HFFc6 (cell line): Measurements from ENCODE around the gene ZNF768. TPM values are rescaled to one million over a fixed set of nuclear protein-coding genes. Genes with fewer than 3 reads are reported as not detected.
"Not testable (repeated sequence)": the region's sequence is repeated elsewhere in the genome, so short reads cannot be mapped to it uniquely, and the experiment has no call there.

Experiments
- DNase-seq: peaks from one replicate; pipeline ENCODE4 v3.0.0-alpha.2; 2018
- H3K27ac Mint-ChIP-seq: 2 replicates; pipeline ENCODE4 v1.8.0; 2020; ENCODE audit warnings: mild to moderate bottlenecking, mixed read lengths
- H3K27me3 Mint-ChIP-seq: 2 replicates; pipeline ENCODE4 v1.8.0; 2021; ENCODE audit warnings: mild to moderate bottlenecking, moderate library complexity, mixed read lengths; ENCODE audit not compliant: insufficient read depth
- H3K36me3 Mint-ChIP-seq: 2 replicates; pipeline ENCODE4 v1.8.0; 2021; ENCODE audit warnings: low read depth, mixed read lengths
- H3K4me1 Mint-ChIP-seq: 2 replicates; pipeline ENCODE4 v1.8.0; 2020; ENCODE audit warnings: low read depth, mixed read lengths
- H3K4me3 Mint-ChIP-seq: 2 replicates; pipeline ENCODE4 v1.8.0; 2020; ENCODE audit warnings: mild to moderate bottlenecking, moderate library complexity, mixed read lengths
- H3K9me3 Mint-ChIP-seq: 2 replicates; pipeline ENCODE4 v1.8.0; 2020; ENCODE audit warnings: mild to moderate bottlenecking, mixed read lengths
- total RNA-seq, 6 experiments: library from RNA; stranded (reverse); fragmentation: NEBNext Ultra II Directional; extraction: Animal tissue kit (Norgen Biotek cat#: 25700); gene quantifications; 2 replicates in 1 of 6; 3 replicates in 5 of 6; pipeline ENCODE4 v1.2.3, GENCODE V29; 2021
- TF ChIP-seq, protein P1 (sequence below): fragments of 200-600 bp; sonication (generic); IDR thresholded peaks from 2 replicates; pipeline ENCODE4 v1.5.0; 2021; ENCODE audit warnings: antibody characterized with exemption, mild to moderate bottlenecking

ZNF768 gene
- total RNA-seq, 6 experiments from 2014 or later = 19.8 to 22.8 (median 20.8) TPM

DNA sequence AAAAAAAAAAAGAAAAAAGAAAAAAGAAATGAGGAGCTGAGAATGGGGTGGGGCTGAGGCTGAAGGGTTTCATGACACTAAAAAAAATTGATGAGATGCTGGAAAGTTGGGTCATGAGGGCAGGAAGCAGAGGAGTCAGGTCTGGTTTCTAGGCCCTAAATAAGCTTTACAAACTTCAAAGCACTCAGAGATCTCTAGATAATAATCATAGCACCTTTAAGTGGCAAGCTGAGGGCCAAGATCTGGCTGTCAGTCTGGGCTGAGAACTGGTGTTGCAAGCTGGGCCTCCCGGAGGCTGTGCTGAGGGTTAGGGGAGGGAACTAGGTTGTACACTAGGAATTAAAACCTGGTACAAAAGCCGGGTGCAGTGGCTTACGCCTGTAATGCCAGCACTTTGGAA is 25.4 kb upstream of the ZNF768 start:
- TF ChIP-seq, protein P1, sequence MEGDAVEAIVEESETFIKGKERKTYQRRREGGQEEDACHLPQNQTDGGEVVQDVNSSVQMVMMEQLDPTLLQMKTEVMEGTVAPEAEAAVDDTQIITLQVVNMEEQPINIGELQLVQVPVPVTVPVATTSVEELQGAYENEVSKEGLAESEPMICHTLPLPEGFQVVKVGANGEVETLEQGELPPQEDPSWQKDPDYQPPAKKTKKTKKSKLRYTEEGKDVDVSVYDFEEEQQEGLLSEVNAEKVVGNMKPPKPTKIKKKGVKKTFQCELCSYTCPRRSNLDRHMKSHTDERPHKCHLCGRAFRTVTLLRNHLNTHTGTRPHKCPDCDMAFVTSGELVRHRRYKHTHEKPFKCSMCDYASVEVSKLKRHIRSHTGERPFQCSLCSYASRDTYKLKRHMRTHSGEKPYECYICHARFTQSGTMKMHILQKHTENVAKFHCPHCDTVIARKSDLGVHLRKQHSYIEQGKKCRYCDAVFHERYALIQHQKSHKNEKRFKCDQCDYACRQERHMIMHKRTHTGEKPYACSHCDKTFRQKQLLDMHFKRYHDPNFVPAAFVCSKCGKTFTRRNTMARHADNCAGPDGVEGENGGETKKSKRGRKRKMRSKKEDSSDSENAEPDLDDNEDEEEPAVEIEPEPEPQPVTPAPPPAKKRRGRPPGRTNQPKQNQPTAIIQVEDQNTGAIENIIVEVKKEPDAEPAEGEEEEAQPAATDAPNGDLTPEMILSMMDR = no peak
- no peak overlapping the region for H3K4me3 Mint-ChIP-seq
- H3K36me3 Mint-ChIP-seq = peaks cover 11% of the 10 kb centered on the region
- no peaks in the 10 kb centered on the region for H3K9me3 Mint-ChIP-seq
- no peak for DNase-seq
- peaks cover 2% of the 10 kb centered on the region for H3K27me3 Mint-ChIP-seq
- H3K4me1 Mint-ChIP-seq = peaks cover 17% of the 10 kb centered on the region
- no peak overlapping the region for H3K27ac Mint-ChIP-seq

DNA sequence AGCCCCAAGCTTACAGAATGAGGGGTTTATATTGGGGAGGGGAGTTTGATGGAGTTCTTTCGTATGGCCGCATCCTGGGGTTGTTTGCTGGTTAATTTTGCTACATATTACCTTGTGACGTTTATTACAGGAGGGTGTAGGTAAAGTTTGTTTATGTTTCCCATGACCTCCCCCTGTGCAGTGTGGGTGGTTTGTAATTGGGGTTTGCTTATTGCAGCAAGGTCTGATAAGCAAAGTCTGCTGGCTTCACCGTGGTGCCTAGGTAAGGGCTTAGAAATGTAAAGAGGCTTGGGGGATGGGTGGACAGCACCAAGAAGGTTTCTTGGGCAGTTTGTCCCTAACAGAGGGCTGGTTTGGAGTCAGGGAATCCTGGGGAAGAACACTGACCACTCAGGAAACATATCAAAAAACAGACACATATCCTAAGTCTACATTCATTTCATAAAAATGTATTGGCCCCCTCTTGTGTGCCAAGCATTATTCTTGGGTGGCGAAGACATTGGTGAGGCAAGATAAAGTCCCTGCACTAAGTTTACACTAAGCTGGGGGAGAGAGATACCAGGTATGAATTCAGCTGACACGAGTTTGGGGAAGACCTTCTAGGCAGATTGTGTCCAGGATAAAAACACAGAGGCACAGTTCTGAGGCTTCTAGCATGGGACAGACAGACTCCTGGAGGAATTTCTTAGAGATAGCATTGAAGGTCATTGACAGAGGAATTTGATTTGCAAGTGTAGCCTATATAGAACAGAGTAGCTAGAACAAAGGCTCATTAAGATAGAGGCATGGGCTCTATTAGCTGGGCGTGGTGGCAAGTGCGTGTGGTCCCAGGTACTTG is 22.3 kb upstream of the ZNF768 start:
- no peak overlapping the region for H3K4me3 Mint-ChIP-seq
- DNase-seq = no peak
- H3K27me3 Mint-ChIP-seq = peaks cover 5% of the 10 kb centered on the region
- peaks cover 12% of the 10 kb centered on the region for H3K4me1 Mint-ChIP-seq
- no peak overlapping the region for H3K27ac Mint-ChIP-seq
- TF ChIP-seq, protein P1 = no peak
- no peaks in the 10 kb centered on the region for H3K36me3 Mint-ChIP-seq
- no peaks in the 10 kb centered on the region for H3K9me3 Mint-ChIP-seq

DNA sequence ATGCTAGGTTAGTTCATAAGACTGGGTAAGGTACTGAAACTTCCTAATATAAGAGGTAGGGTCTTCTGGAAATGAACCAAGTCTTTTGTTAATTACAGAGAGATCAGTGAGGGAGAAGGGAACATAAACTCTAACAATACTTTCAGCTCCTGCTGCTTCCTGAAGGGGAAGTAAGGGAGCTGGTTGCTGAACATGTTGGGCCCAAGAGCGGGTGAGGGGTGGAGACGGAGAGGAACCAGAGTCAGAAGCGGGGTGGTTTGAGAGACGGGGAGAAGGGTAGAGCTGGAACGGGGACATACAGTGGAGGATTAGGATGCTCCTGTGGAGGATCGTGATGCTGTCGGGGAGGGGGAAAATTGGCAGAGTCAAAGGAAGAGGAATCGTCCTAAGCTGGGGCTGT is 19.7 kb upstream of the ZNF768 start:
- Mint-ChIP-seq H3K4me3 (no peak overlapping the region), H3K4me1 (peaks cover 12% of the 10 kb centered on the region), H3K36me3 (no peaks in the 10 kb centered on the region), H3K27me3 (peaks cover 5% of the 10 kb centered on the region), H3K27ac (no peak overlapping the region), H3K9me3 (no peaks in the 10 kb centered on the region)
- DNase-seq = no peak
- TF ChIP-seq, protein P1 = no peak

DNA sequence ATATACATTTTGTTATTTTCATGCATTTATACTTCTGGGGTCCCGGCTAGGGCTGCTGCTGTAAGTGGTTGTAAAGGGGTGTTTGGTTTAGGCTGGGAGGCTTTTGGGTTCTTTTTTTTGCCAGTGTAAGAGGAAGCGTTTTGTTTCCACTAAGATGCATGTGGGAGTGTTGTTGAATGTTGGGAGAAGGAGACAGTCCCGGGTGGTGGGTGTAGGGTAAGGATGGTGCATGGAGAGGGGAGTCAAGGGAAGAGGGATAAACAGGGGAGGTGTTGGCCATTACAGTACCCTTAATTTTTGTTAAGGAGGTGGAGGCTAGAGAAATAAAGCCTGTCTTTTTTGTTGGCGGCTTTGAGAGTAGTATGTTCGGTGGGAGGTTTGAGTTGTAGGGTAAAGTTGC is 16.7 kb upstream of the ZNF768 start:
- TF ChIP-seq, protein P1 = no peak
- Mint-ChIP-seq H3K9me3 (no peaks in the 10 kb centered on the region), H3K36me3 (no peaks in the 10 kb centered on the region), H3K4me1 (no peaks in the 10 kb centered on the region), H3K27me3 (peaks cover 5% of the 10 kb centered on the region), H3K4me3 (no peak overlapping the region), H3K27ac (no peak overlapping the region)
- no peak for DNase-seq

DNA sequence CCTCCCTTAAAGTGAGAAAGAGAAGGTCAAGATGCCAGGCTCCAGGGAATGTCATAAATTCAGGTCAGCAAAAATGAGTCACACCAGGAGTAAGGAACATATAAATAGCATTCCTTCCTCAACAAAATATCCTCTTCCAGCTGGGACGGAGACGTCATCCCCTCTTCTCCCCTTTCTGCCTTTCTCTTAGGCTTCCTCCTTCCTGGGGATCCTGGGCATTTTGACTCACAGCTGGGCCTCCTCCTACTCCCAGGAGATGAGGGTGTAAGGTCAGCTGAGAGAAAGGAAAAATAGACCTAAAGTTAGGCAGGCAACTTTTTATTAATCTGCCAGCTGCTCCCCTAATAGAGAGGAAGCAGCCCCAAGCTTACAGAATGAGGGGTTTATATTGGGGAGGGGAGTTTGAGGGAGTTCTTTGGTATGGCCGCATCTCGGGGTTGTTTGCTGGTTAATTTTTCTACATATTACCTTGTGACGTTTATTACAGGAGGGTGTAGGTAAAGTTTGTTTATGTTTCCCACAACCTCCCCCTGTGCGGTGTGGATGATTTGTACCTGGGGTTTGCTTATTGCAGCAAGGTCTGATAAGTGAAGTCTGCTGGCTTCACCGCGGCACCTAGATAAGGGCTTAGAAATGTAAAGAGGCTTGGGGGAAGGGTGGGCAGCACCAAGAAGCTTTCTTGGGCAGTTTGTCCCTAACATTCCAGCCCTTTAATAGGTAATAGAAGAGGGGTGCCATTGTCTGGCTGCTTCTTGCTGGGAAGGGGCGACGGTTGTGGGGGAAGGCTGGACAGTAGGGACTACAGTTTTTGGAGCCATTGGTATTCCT is 15.3 kb upstream of the ZNF768 start:
- Mint-ChIP-seq H3K27me3 (peaks cover 3% of the 10 kb centered on the region), H3K36me3 (no peaks in the 10 kb centered on the region), H3K4me1 (no peaks in the 10 kb centered on the region), H3K9me3 (no peaks in the 10 kb centered on the region), H3K27ac (no peak overlapping the region), H3K4me3 (no peak overlapping the region)
- DNase-seq = peak; percentile 27
- TF ChIP-seq, protein P1 = no peak

DNA sequence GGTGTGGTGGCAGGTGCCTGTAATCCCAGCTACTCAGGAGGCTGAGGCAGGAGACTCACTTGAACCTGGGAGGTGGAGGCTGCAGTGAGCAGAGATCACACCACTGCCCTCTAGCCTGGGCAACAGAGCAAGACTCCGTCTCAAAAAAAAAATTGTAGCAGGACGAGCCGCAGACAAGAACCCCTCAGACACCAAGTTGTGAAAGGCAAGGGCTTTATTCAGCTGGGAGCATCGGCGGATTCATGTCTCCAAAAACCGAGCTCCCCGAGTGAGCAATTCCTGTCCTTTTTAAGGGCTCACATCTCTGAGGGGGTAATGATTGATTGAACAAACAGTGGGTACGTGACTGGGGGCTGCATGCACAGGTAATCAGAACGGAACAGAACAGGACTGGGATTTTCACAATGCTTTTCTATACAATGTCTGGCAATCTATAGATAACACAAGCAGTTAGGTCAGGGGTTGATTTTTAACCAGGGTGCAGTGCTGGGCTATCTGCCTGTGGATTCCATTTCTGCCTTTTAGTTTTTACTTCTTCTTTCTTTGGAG is 14.6 kb upstream of the ZNF768 start:
- H3K27me3 Mint-ChIP-seq, H3K36me3 Mint-ChIP-seq, H3K4me3 Mint-ChIP-seq, H3K27ac Mint-ChIP-seq, H3K9me3 Mint-ChIP-seq, H3K4me1 Mint-ChIP-seq, DNase-seq: not testable (repeated sequence)

DNA sequence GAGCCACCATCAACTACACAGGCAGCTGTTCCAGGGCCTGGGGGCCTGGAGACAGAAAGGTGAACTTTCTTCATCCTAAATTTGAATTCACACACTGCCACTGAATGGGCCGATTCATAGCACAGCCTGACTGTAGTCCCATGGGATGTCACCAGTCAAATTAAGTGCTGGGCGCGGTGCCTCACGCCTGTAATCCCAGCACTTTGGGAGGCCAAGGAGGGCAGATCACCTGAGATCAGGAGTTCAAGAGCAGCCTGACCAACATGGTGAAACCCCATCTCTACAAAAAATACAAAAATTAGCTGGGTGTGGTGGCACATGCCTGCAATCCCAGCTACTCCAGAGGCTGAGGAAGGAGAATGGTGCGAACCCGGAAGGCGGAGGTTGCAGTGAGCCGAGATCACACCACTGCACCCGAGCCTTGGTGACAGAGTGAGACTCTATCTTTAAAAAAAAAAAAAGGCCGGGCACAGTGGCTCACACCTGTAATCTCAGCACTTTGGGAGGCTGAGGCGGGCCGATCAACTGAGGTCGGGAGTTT is 13.7 kb upstream of the ZNF768 start:
- not testable (repeated sequence) for DNase-seq
- H3K4me1 Mint-ChIP-seq = peaks cover 13% of the 10 kb centered on the region

More for the DNA sequence above, 13.7 kb upstream of the ZNF768 start:
- not testable (repeated sequence) for H3K36me3 Mint-ChIP-seq, H3K4me3 Mint-ChIP-seq, H3K9me3 Mint-ChIP-seq, H3K27me3 Mint-ChIP-seq, H3K27ac Mint-ChIP-seq
